Right cardiac atrium (tissue), 5 donors: ENCODE measurements around the gene ASCC1. TPM values are rescaled to one million over a fixed set of nuclear protein-coding genes. Genes with fewer than 3 reads are reported as not detected.
"Not testable (repeated sequence)": the region's sequence is repeated elsewhere in the genome, so short reads cannot be mapped to it uniquely, and the experiment has no call there.

ENCODE experiments used
- ATAC-seq, 2 donors: fragments of 200-7000 bp; cut with Tn5 transposase; one replicate each; pipeline versions ENCODE4 v1.8.0 to v1.9.1; 2020; ENCODE audit warnings: moderate library complexity in 2 of 2, mild to moderate bottlenecking in 1 of 2
- DNase-seq, 3 donors: peaks; one replicate each; pipeline ENCODE4 v3.0.0-alpha.2; 2020
- H3K27ac ChIP-seq: one replicate; pipeline ENCODE4 v1.5.1; 2013; ENCODE audit warnings: mild to moderate bottlenecking, low read length, control low read depth, moderate library complexity
- H3K27me3 ChIP-seq: one replicate; pipeline ENCODE4 v1.6.1; 2013; ENCODE audit not compliant: control insufficient read depth, insufficient read depth
- H3K4me1 ChIP-seq: one replicate; pipeline ENCODE4 v1.6.1; 2013; ENCODE audit warnings: low read length; ENCODE audit not compliant: control insufficient read depth, insufficient read depth
- H3K4me3 ChIP-seq: one replicate; pipeline ENCODE4 v1.5.1; 2013; ENCODE audit warnings: low read length, control low read depth
- H3K9me3 ChIP-seq: one replicate; pipeline ENCODE4 v1.6.1; 2013; ENCODE audit warnings: low read length; ENCODE audit not compliant: control insufficient read depth
- WGBS: extraction: QIAGEN DNeasy Blood & Tissue Kit; methylation state at CpG from one replicate; pipeline ENCODE4 v1.1.7; 2013; 5-methylcytosine and 5-hydroxymethylcytosine counted together
- intact Hi-C, 4 donors: fragments of 100-400 bp; cut with DNase I; formaldehyde crosslinking; loops; one replicate each; pipeline versions ENCODE4 v1.11.0 to v1.14.0; 2022 to 2023
- polyA plus RNA-seq: library from polyadenylated mRNA; stranded (reverse); fragments of 200-250 nt; gene quantifications from one replicate; pipeline ENCODE4 v1.2.3, GENCODE V29; 2013
- total RNA-seq, 4 donors: library from RNA; stranded (reverse); fragmentation: NEBNext Ultra II Directional; extraction: Animal tissue kit (Norgen Biotek cat#: 25700); gene quantifications; one replicate each; pipeline ENCODE4 v1.2.1, GENCODE V29; 2021
- donor health status: healthy with polysubstance abuse.
- donor health status: DM: no; HTN: yes; CAD: no.
- donor health status: DM: no; HTN: no; CAD: no.
- donor health status: DM: no; HTN: yes; CAD: no; lungs with severe emphysema.
- donor health status: DM: yes; HTN: yes; CAD: no.

Gene ASCC1
- total and polyA plus RNA-seq, 5 donors: 26.0 to 37.9 (median 31.6) TPM

GRCh38 chr10:72218726-72219125, 2.6 kb upstream of the ASCC1 start:
- intact Hi-C loops: loop anchor here in 1 of 4 donors (10.0 kb wide), 1 partner anchor 116 kb away; no protein-coding TSS in a partner anchor
- 21% methylated on average over 2 of the region's 2 CpGs for WGBS
- no peak overlapping the region for H3K4me3 ChIP-seq

GRCh38 chr10:72218325-72218724, 2.2 kb upstream of the ASCC1 start:
- intact Hi-C loops: loop anchor here in 1 of 4 donors (10.0 kb wide), 1 partner anchor 116 kb away; no protein-coding TSS in a partner anchor
- H3K4me3 ChIP-seq: no peak overlapping the region

More at GRCh38 chr10:72218726-72219125, 2.6 kb upstream of the ASCC1 start:
- ATAC-seq (no peak), DNase-seq (no peak)
- H3K4me1 ChIP-seq: no peaks in the 10 kb centered on the region
- H3K27ac ChIP-seq: peak overlapping the region; percentile 76
- no peaks in the 10 kb centered on the region for H3K27me3 ChIP-seq
- H3K9me3 ChIP-seq: no peaks in the 10 kb centered on the region

GRCh38 chr10:72211832-72212231, 4.2 kb downstream of the ASCC1 start:
- H3K4me1 ChIP-seq, H3K27ac ChIP-seq, DNase-seq, ATAC-seq, H3K9me3 ChIP-seq, H3K4me3 ChIP-seq, H3K27me3 ChIP-seq: not testable (repeated sequence)
- 97% methylated on average over 2 of the region's 2 CpGs for WGBS
- intact Hi-C loops: loop anchor here in 1 of 4 donors (10.0 kb wide), 1 partner anchor 123 kb away; no protein-coding TSS in a partner anchor

More at GRCh38 chr10:72218325-72218724, 2.2 kb upstream of the ASCC1 start:
- Histone ChIP-seq H3K9me3 (no peaks in the 10 kb centered on the region), H3K4me1 (no peaks in the 10 kb centered on the region), H3K27me3 (no peaks in the 10 kb centered on the region), H3K27ac (peak overlapping the region; percentile 61)
- WGBS: 25% methylated on average over 1 of the region's 1 CpG
- DNase-seq: no peak
- ATAC-seq: no peak

GRCh38 chr10:72211381-72211780, 4.7 kb downstream of the ASCC1 start:
- not testable (repeated sequence) for DNase-seq, H3K9me3 ChIP-seq
- intact Hi-C loops: loop anchor here in 1 of 4 donors (10.0 kb wide), 1 partner anchor 123 kb away; no protein-coding TSS in a partner anchor

GRCh38 chr10:72208526-72208925, 7.5 kb downstream of the ASCC1 start:
- H3K4me1 ChIP-seq, H3K27me3 ChIP-seq, ATAC-seq, DNase-seq, H3K9me3 ChIP-seq, H3K27ac ChIP-seq, H3K4me3 ChIP-seq: not testable (repeated sequence)
- intact Hi-C loops: loop anchor here in 1 of 4 donors (10.0 kb wide), 1 partner anchor 74 kb away; no protein-coding TSS in a partner anchor
- 60% methylated on average over 2 of the region's 2 CpGs for WGBS

More at GRCh38 chr10:72211381-72211780, 4.7 kb downstream of the ASCC1 start:
- not testable (repeated sequence) for H3K27me3 ChIP-seq, H3K27ac ChIP-seq, ATAC-seq, H3K4me3 ChIP-seq, H3K4me1 ChIP-seq
- WGBS: 93% methylated on average over 11 of the region's 11 CpGs

- intact Hi-C loops: loop anchor here in 1 of 4 donors (10.0 kb wide), 1 partner anchor 72 kb away; no protein-coding TSS in a partner anchor
- no peaks in the 10 kb centered on the region for H3K9me3 ChIP-seq
- 85% methylated on average over 7 of the region's 7 CpGs for WGBS
- H3K4me1 ChIP-seq: no peaks in the 10 kb centered on the region
- ATAC-seq (no peak), DNase-seq (no peak)
- no peak overlapping the region for H3K27ac ChIP-seq
- H3K4me3 ChIP-seq: no peak overlapping the region
- H3K27me3 ChIP-seq: no peaks in the 10 kb centered on the region
Observed at GRCh38 chr10:72206511-72207229, 9.4 kb downstream of the ASCC1 start.

GRCh38 chr10:72204724-72205123, 11.4 kb downstream of the ASCC1 start:
- H3K4me1 ChIP-seq: no peaks in the 10 kb centered on the region
- no peaks in the 10 kb centered on the region for H3K27me3 ChIP-seq
- WGBS: 95% methylated on average over 1 of the region's 1 CpG
- ATAC-seq: no peak
- no peak for DNase-seq
- no peak overlapping the region for H3K27ac ChIP-seq
- intact Hi-C loops: loop anchor here in 1 of 4 donors (10.0 kb wide), 1 partner anchor 70 kb away; no protein-coding TSS in a partner anchor
- H3K9me3 ChIP-seq: no peaks in the 10 kb centered on the region
- H3K4me3 ChIP-seq: no peak overlapping the region

GRCh38 chr10:72204296-72204695, 11.8 kb downstream of the ASCC1 start:
- no peak for ATAC-seq
- Histone ChIP-seq H3K4me1 (no peaks in the 10 kb centered on the region), H3K9me3 (no peaks in the 10 kb centered on the region), H3K27me3 (no peaks in the 10 kb centered on the region), H3K4me3 (no peak overlapping the region), H3K27ac (no peak overlapping the region)
- 74% methylated on average over 9 of the region's 9 CpGs for WGBS
- no peak for DNase-seq
- intact Hi-C loops: loop anchor here in 1 of 4 donors (10.0 kb wide), 1 partner anchor 69 kb away; no protein-coding TSS in a partner anchor

GRCh38 chr10:72201293-72201692, 14.8 kb downstream of the ASCC1 start:
- Histone ChIP-seq H3K4me1 (no peaks in the 10 kb centered on the region), H3K27me3 (no peaks in the 10 kb centered on the region), H3K9me3 (no peaks in the 10 kb centered on the region), H3K4me3 (no peak overlapping the region), H3K27ac (no peak overlapping the region)
- DNase-seq: no peak
- WGBS: 77% methylated on average over 5 of the region's 5 CpGs
- no peak for ATAC-seq
- intact Hi-C loops: loop anchor here in 1 of 4 donors (10.0 kb wide), 1 partner anchor 66 kb away; no protein-coding TSS in a partner anchor

GRCh38 chr10:72200883-72201282, 15.2 kb downstream of the ASCC1 start:
- no peak overlapping the region for H3K27ac ChIP-seq
- intact Hi-C loops: loop anchor here in 1 of 4 donors (10.0 kb wide), 1 partner anchor 66 kb away; no protein-coding TSS in a partner anchor
- no peak overlapping the region for H3K4me3 ChIP-seq
- ATAC-seq (peak in 1 of 2 donors; percentile 31), DNase-seq (no peak)
- no peaks in the 10 kb centered on the region for H3K4me1 ChIP-seq
- WGBS: 85% methylated on average over 3 of the region's 3 CpGs
- H3K9me3 ChIP-seq: no peaks in the 10 kb centered on the region
- no peaks in the 10 kb centered on the region for H3K27me3 ChIP-seq

- WGBS: 94% methylated on average over 2 of the region's 2 CpGs
- Histone ChIP-seq H3K27me3 (no peaks in the 10 kb centered on the region), H3K4me1 (no peaks in the 10 kb centered on the region), H3K4me3 (no peak overlapping the region), H3K27ac (no peak overlapping the region), H3K9me3 (no peaks in the 10 kb centered on the region)
- intact Hi-C loops: no loop called here
- ATAC-seq (no peak), DNase-seq (no peak)
Observed at GRCh38 chr10:72194949-72195348, 21.1 kb downstream of the ASCC1 start.
